SK-N-DZ (cell line): ENCODE measurements around the gene MAML1.

ENCODE experiments used
- DNase-seq: peaks from one replicate; pipeline ENCODE4 v3.0.0-alpha.2; 2015; ENCODE audit warnings: low spot score
- small RNA-seq, 2 experiments: library from RNA; depleted of rRNA; stranded (forward); fragments of <200 nt; gene quantifications; one replicate each; pipeline ENCODE3, GENCODE V24; 2014

MAML1 gene

DNA sequence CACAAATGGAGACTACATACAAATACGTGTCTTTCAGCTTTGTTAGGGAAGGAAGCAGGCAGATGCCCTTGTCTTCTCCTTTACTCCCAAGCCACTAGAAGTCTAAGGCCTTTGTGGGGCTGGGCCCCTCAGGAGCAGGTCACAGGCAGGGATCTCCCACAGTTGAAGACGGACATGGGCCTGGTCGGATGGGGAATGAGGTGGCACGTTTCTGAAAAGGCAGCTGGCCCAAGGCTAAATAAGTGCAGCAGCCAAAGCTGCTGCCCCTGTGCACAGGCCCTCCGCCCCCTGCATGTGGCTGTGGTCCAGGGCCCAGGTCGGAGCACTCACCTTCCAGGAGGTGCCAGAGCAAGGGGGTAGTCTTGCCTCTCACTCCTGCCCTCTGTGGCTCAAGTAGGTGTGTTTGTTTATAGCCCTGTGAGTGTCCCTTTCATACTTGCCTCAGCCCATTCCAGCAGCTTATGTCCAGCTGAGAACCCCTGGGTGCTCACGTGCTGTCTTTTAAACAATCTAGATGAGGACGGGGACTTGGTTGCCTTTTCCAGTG, 89.9 kb downstream of the MAML1 start:
- DNase-seq: no peak

DNA sequence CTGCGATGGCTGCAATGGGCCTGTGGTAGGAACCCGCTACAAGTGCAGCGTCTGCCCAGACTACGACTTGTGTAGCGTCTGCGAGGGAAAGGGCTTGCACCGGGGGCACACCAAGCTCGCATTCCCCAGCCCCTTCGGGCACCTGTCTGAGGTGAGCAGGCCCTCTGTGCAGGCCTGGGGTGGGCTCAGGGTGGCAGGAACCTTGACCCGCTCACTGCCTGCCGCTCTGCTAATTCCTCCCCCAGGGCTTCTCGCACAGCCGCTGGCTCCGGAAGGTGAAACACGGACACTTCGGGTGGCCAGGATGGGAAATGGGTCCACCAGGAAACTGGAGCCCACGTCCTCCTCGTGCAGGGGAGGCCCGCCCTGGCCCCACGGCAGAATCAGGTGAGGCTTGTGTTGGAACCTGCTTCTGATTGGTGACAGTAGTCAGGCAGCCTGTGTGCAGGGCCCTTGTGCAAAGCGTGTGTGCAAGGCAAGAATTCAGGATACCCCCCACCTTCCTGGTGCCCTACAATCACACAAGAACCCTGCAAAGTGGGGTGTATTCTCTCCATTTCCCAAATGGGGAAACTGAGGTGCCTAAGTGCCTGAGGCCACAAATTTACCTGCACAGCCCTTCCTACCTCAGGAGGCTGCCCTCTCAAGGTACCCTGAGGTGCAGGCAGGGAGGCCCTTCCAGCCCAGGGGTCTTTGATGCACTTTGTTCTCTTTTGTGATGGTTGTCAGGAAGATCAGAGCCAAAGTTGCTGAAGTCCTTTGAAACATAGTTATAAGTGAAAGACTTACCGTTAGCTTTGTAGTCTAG, 91.5 kb downstream of the MAML1 start:
- no peak for DNase-seq

DNA sequence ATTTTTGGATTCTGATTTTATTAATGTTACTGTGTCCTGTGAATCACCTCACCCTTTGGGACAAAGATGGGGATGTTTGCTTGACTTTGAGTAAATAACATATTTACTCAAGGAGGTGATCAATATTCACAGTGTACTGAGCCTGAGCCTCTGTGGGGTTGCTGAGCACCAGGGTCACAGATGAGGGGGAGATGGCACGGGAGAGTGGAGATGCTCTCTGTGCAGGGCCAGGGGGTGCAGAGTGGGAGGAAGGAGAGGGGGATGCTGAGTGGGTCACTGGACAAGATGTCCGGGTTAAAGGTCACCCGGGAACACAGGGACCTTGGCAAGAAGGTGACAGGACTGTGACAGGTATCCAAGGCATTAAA, 92.1 kb downstream of the MAML1 start:
- no peak for DNase-seq

DNA sequence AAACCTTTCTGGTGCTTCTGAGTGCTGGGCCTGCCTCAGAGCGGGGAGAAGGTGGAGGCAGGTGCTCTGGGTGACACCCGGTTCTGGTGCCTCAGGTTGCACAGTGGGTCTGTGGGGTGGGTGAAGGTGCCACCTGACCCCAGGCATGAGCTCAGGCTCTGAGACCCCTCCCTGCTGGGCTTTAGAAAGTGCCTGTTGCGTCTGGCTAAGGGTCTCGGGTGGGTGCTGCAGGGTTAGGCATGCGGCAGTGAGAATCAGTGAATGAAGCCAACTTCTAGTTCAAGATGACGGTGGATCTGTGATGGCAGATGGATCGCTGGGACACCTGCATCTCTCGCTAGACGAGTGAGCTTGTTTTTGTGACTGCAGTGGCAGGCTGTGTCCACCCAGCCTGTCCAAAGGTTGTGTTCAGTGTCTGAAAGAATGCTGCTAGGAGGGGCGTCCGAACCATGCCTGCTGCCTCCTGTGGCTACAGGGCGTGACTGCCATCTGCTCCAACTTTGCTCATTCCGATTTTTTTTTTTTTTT, 93.1 kb downstream of the MAML1 start:
- DNase-seq: no peak

Small RNA genes within 50 kb of the gene (small RNA-seq; reads per million reads assigned to genes)
- 0 to 0.04 reads per million in 2 experiments for gene MIR1229
